PFSK-1 (cell line): Measurements from ENCODE around the gene TLX2.

Experiments
- FOXP2 ChIP-seq: optimal IDR thresholded peaks from 2 replicates; pipeline ENCODE3; 2011; ENCODE audit warnings: borderline replicate concordance, control low read depth, inconsistent platforms; ENCODE audit not compliant: insufficient read depth; ENCODE audit errors: extremely low read length, extremely low read depth
- POLR2AphosphoS5 ChIP-seq: IDR thresholded peaks from 2 replicates; pipeline ENCODE4 v1.6.1; 2012; ENCODE audit warnings: low read depth, mild to moderate bottlenecking, control low read depth, low read length, moderate library complexity
- SIN3A ChIP-seq: IDR thresholded peaks from 2 replicates; pipeline ENCODE4 v1.6.1; 2012; ENCODE audit warnings: mild to moderate bottlenecking, low read length, moderate library complexity, borderline replicate concordance; ENCODE audit not compliant: insufficient read depth
- TAF1 ChIP-seq: IDR thresholded peaks from 2 replicates; pipeline ENCODE4 v1.6.1; 2012; ENCODE audit warnings: low read length, control low read depth, borderline replicate concordance; ENCODE audit not compliant: insufficient read depth
- TF ChIP-seq, protein P1 (sequence below), 2 experiments: IDR thresholded peaks; 2 replicates each; pipeline versions ENCODE4 v1.6.1 to v1.8.0; 2011 to 2012; ENCODE audit warnings: low read depth in 2 of 2, low read length in 2 of 2, control low read depth in 1 of 2, inconsistent platforms in 1 of 2, mild to moderate bottlenecking in 1 of 2, moderate library complexity in 1 of 2; ENCODE audit not compliant: insufficient read depth in 1 of 2

DNA sequence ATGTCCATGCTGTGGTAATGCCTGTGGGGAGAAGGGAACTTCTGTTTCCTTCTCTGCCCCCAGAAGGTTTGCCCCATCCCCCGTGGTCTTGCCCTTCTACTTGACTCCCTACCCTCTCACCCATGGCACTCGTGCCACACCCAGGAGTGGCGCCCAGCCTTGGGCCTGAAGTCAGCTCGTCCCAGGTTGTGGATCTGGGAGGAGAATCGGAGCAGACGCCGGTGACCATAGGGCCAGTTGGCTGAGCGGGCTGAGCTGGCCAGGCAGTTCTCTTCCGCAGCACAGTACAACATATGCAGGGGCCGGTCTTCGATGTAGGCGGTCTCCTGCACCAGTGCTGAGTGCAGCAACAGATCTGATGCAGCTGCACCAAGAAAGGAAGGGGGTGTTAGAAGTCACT lies 20.2 kb downstream of the TLX2 start:
- TF ChIP-seq, protein P1, sequence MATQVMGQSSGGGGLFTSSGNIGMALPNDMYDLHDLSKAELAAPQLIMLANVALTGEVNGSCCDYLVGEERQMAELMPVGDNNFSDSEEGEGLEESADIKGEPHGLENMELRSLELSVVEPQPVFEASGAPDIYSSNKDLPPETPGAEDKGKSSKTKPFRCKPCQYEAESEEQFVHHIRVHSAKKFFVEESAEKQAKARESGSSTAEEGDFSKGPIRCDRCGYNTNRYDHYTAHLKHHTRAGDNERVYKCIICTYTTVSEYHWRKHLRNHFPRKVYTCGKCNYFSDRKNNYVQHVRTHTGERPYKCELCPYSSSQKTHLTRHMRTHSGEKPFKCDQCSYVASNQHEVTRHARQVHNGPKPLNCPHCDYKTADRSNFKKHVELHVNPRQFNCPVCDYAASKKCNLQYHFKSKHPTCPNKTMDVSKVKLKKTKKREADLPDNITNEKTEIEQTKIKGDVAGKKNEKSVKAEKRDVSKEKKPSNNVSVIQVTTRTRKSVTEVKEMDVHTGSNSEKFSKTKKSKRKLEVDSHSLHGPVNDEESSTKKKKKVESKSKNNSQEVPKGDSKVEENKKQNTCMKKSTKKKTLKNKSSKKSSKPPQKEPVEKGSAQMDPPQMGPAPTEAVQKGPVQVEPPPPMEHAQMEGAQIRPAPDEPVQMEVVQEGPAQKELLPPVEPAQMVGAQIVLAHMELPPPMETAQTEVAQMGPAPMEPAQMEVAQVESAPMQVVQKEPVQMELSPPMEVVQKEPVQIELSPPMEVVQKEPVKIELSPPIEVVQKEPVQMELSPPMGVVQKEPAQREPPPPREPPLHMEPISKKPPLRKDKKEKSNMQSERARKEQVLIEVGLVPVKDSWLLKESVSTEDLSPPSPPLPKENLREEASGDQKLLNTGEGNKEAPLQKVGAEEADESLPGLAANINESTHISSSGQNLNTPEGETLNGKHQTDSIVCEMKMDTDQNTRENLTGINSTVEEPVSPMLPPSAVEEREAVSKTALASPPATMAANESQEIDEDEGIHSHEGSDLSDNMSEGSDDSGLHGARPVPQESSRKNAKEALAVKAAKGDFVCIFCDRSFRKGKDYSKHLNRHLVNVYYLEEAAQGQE (IDR thresholded peaks at IDR 0.05; ENCODE audit: insufficient read depth in 1 of 2, low read depth in 2 of 2, low read length in 2 of 2) = no peak
- TF ChIP-seq POLR2AphosphoS5 (no peak), FOXP2 (no peak), SIN3A (no peak), TAF1 (no peak)
